ENCODE data around the gene TMEM170A.
"Not testable (repeated sequence)": the region's sequence is repeated elsewhere in the genome, so short reads cannot be mapped to it uniquely, and the experiment has no call there.

Gene TMEM170A

DNA sequence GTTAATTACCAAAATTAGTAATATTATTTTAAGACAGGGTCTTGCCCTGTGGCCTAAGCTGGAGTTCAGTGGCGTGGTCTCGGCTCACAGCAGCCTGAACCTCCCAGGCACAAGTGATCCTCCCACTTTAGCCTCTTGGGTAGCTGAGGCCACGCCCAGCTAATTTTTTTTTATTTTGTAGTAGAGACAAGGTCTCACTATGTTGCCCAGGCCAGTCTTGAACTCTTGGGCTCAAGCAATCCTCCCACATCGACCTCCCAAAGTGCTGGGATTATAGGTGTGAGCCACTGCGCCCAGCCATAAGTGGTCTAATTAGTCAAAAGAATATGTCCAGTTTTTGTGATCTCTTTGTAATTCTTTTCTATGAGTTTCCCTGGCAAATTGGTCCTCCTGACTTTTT lies 19.2 kb downstream of the TMEM170A start:
- TF ChIP-seq, protein P1, sequence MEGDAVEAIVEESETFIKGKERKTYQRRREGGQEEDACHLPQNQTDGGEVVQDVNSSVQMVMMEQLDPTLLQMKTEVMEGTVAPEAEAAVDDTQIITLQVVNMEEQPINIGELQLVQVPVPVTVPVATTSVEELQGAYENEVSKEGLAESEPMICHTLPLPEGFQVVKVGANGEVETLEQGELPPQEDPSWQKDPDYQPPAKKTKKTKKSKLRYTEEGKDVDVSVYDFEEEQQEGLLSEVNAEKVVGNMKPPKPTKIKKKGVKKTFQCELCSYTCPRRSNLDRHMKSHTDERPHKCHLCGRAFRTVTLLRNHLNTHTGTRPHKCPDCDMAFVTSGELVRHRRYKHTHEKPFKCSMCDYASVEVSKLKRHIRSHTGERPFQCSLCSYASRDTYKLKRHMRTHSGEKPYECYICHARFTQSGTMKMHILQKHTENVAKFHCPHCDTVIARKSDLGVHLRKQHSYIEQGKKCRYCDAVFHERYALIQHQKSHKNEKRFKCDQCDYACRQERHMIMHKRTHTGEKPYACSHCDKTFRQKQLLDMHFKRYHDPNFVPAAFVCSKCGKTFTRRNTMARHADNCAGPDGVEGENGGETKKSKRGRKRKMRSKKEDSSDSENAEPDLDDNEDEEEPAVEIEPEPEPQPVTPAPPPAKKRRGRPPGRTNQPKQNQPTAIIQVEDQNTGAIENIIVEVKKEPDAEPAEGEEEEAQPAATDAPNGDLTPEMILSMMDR (conservative IDR thresholded peaks at IDR 0.05; ENCODE audit: low read depth, low read length) = no peak
- no peak overlapping the region for H3K4me3 ChIP-seq (ENCODE audit: low read length)
- DNase-seq (ENCODE audit: low read depth) = no peak

GRCh38 chr16:75443298-75443697 lies 21.2 kb downstream of the TMEM170A start:
- H3K4me3 ChIP-seq (ENCODE audit: low read length) = no peak overlapping the region
- DNase-seq (ENCODE audit: low read depth) = no peak
- TF ChIP-seq, protein P1 (conservative IDR thresholded peaks at IDR 0.05; ENCODE audit: low read depth, low read length) = no peak

DNA sequence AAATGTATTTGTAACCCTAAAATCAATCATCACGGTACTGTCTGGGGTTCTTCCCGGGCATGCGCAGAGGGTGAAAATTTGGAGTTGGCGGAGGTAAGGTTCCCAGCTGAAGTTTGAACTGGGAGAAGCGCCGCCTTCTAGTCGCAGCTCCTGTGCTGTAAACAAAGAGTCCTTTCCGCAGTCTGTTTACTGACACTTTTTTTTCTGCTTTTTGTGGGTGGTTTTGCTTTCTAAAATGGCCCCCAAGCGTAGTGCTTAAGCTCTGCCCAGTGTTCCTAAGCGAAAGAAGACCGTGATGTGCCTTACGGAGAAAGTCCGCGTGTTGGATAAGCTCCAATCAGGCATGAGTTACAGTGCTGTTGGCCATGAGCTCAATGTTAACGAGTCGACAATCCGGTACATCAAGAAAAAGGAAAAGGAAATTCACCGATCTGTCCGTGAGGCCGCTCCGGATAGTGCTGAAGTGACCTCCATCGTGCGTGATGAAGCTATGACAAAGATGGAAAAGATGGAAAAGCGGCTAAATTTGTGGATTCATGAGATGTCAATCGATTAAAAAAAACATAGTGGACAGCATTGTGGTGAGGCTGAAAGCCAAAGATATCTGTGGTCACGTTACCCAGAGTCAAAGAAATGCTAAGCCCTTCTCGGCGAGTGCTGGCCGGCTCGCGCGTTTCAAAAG lies 30.6 kb downstream of the TMEM170A start:
- TF ChIP-seq, protein P1 (conservative IDR thresholded peaks at IDR 0.05; ENCODE audit: low read depth, low read length) = no peak
- peak overlapping the region; percentile 75 for H3K4me3 ChIP-seq (ENCODE audit: low read length)
- DNase-seq (ENCODE audit: low read depth) = peak; percentile 93

GRCh38 chr16:75432828-75433731 lies 31.4 kb downstream of the TMEM170A start, which contains the start of gene CFDP1:
TSS of gene CFDP1 (minus strand) at chr16:75433503. CDS start at chr16:75433352, 151 bp downstream.
- DNase-seq (ENCODE audit: low read depth) = no peak
- TF ChIP-seq, protein P1 (conservative IDR thresholded peaks at IDR 0.05; ENCODE audit: low read depth, low read length) = no peak
- peak within 1 kb of the TSS; percentile 75 for H3K4me3 ChIP-seq (ENCODE audit: low read length)

GRCh38 chr16:75429621-75430403 lies 34.7 kb downstream of the TMEM170A start:
- TF ChIP-seq, protein P1 (conservative IDR thresholded peaks at IDR 0.05; ENCODE audit: low read depth, low read length) = no peak
- no peak overlapping the region for H3K4me3 ChIP-seq (ENCODE audit: low read length)
- no peak for DNase-seq (ENCODE audit: low read depth)

DNA sequence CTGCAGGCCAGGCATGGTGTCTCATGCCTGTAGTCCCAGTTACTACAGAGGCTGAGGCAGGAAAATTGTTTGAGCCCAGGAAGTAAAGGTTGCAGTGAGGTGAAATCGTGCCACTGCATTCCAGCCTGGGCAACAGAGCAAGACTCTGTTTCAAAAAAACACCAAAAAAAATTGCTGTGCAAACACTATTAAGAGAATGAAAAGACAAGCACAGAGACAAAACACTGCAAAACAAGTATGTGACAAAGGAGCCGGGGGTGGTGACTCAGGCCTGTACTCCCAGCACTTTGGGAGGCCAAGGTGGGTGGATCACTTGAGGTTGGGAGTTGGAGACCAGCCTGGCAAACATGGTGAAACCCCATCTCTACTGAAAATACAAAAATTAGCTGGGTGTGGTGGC lies 38.0 kb downstream of the TMEM170A start:
- DNase-seq (ENCODE audit: low read depth); H3K4me3 ChIP-seq (ENCODE audit: low read length): not testable (repeated sequence)

DNA sequence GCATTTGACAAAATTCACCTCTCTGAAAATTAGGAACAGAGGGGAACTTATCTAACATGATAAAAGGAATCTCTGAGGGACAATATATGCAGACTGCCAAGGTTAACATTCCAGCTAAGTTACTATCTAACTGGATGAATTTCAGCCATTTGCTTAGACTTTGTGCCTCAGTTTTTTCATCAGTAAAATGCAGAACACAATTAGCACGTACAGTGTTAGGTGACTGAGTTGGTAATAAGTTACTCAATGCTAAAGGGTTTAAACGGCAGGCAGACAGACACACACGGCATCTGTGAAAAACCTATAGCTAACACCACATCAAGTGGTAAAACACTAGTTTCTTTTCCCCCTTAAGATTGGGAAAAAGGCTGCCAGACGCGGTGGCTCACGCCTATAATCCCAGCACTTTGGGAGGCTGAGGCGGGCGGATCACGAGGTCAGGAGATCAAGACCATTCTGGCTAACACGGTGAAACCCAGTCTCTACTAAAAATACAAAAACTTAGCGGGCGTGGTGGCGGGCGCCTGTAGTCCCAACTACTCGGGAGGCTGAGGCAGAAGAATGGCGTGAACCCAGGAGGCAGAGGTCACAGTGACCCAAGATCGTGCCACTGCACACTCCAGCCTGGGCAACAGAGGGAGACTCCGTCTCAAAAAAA lies 40.3 kb downstream of the TMEM170A start:
- H3K4me3 ChIP-seq (ENCODE audit: low read length); DNase-seq (ENCODE audit: low read depth): not testable (repeated sequence)
